WTC11 (cell line): ENCODE data around the gene DNAJC24.

Experiments used
- CTCF ChIP-seq: fragments of 200-600 bp; IDR thresholded peaks from 2 replicates; pipeline ENCODE4 v1.8.0; 2022; ENCODE audit warnings: antibody characterized with exemption
- E2F1 ChIP-seq: sonication (generic); formaldehyde crosslinking; IDR thresholded peaks from 2 replicates; pipeline ENCODE4 v1.8.0; 2022; ENCODE audit warnings: mild to moderate bottlenecking, missing genetic modification reagents
- JAZF1 ChIP-seq: fragments of 250-450 bp; sonication (Bioruptor Pico); IDR thresholded peaks from 2 replicates; pipeline ENCODE4 v1.9.0; 2021; ENCODE audit warnings: moderate library complexity, mild to moderate bottlenecking, inconsistent platforms
- RELA ChIP-seq: sonication (generic); formaldehyde crosslinking; IDR thresholded peaks from 2 replicates; pipeline ENCODE4 v1.8.1; 2022; ENCODE audit warnings: missing genetic modification reagents, mild to moderate bottlenecking, borderline replicate concordance
- SP1 ChIP-seq: sonication (generic); formaldehyde crosslinking; conservative IDR thresholded peaks from 2 replicates; pipeline ENCODE4 v1.8.1; 2022; ENCODE audit warnings: missing genetic modification reagents
- TEAD4 ChIP-seq: sonication (generic); formaldehyde crosslinking; IDR thresholded peaks from 2 replicates; pipeline ENCODE4 v1.8.0; 2022; ENCODE audit warnings: mild to moderate bottlenecking, missing genetic modification reagents
- ZBTB21 ChIP-seq: sonication (generic); formaldehyde crosslinking; IDR thresholded peaks from 2 replicates; pipeline ENCODE4 v1.8.1; 2023; ENCODE audit warnings: mild to moderate bottlenecking, missing genetic modification reagents, borderline replicate concordance
- ZNF138 ChIP-seq: sonication (generic); formaldehyde crosslinking; conservative IDR thresholded peaks from 2 replicates; pipeline ENCODE4 v1.8.1; 2022; ENCODE audit warnings: mild to moderate bottlenecking, moderate library complexity, missing genetic modification reagents
- ZNF416 ChIP-seq: fragments of 250-450 bp; sonication (Bioruptor Pico); IDR thresholded peaks from 2 replicates; pipeline ENCODE4 v1.9.0; 2021; ENCODE audit warnings: mild to moderate bottlenecking, inconsistent platforms
- TF ChIP-seq, protein P1 (sequence below): sonication (generic); formaldehyde crosslinking; IDR thresholded peaks from 2 replicates; pipeline ENCODE4 v1.8.0; 2022; ENCODE audit warnings: mild to moderate bottlenecking, missing genetic modification reagents
- TF ChIP-seq, protein P2 (sequence below): sonication (generic); formaldehyde crosslinking; IDR thresholded peaks from 2 replicates; pipeline ENCODE4 v1.8.1; 2023; ENCODE audit warnings: mild to moderate bottlenecking, missing genetic modification reagents
- TF ChIP-seq, protein P3 (sequence below): sonication (generic); formaldehyde crosslinking; IDR thresholded peaks from 2 replicates; pipeline ENCODE4 v1.8.1; 2022; ENCODE audit warnings: mild to moderate bottlenecking, moderate library complexity, missing genetic modification reagents

DNA sequence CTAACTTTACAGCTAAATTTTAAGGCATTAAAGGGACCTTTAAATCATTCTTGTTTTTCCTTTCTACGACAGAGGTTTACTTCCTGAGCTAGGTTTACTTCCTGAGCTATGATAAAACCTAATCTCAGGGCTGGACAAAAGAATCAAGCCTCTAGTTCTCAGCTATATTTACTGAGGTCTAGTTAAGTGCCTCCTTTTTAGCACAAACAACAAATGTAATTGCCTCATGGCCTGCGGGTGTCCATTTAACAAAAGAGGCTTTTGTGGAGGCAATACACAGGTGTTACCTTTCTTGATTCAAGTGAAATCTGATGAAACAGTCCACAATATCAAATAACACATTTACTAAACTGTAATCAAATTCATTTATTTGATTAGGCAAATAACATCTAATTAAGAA is 72.4 kb downstream of the DNAJC24 start:
- TF ChIP-seq ZNF416 (CRISPR knock-in tag), result no peak
- no peak for TF ChIP-seq RELA
- TF ChIP-seq, protein P1, sequence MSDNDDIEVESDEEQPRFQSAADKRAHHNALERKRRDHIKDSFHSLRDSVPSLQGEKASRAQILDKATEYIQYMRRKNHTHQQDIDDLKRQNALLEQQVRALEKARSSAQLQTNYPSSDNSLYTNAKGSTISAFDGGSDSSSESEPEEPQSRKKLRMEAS (CRISPR knock-in tag), result no peak
- TF ChIP-seq, protein P2, sequence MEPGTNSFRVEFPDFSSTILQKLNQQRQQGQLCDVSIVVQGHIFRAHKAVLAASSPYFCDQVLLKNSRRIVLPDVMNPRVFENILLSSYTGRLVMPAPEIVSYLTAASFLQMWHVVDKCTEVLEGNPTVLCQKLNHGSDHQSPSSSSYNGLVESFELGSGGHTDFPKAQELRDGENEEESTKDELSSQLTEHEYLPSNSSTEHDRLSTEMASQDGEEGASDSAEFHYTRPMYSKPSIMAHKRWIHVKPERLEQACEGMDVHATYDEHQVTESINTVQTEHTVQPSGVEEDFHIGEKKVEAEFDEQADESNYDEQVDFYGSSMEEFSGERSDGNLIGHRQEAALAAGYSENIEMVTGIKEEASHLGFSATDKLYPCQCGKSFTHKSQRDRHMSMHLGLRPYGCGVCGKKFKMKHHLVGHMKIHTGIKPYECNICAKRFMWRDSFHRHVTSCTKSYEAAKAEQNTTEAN, result no peak
- TF ChIP-seq CTCF, result no peak
- no peak for TF ChIP-seq TEAD4 (CRISPR knock-in tag)
- TF ChIP-seq E2F1, result no peak
- no peak for TF ChIP-seq SP1 (CRISPR knock-in tag)
- TF ChIP-seq, protein P3, sequence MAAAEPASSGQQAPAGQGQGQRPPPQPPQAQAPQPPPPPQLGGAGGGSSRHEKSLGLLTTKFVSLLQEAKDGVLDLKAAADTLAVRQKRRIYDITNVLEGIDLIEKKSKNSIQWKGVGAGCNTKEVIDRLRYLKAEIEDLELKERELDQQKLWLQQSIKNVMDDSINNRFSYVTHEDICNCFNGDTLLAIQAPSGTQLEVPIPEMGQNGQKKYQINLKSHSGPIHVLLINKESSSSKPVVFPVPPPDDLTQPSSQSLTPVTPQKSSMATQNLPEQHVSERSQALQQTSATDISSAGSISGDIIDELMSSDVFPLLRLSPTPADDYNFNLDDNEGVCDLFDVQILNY (CRISPR knock-in tag), result no peak
- no peak for TF ChIP-seq ZNF138 (CRISPR knock-in tag)
- no peak for TF ChIP-seq ZBTB21
- TF ChIP-seq JAZF1 (CRISPR knock-in tag), result no peak
